DND-41 (cell line): Measurements from ENCODE around the gene CRHBP.

Source experiments
- EZH2 ChIP-seq: IDR thresholded peaks from 3 replicates; pipeline ENCODE4 v1.6.1; 2012; ENCODE audit warnings: borderline replicate concordance, low read depth, mild to moderate bottlenecking, moderate library complexity, low read length, inconsistent platforms; ENCODE audit not compliant: severe bottlenecking
- TF ChIP-seq, protein P1 (sequence below): IDR thresholded peaks from 2 replicates; pipeline ENCODE4 v1.5.1; 2012; ENCODE audit warnings: borderline replicate concordance, low read length, moderate library complexity, mild to moderate bottlenecking; ENCODE audit not compliant: poor library complexity, severe bottlenecking; ENCODE audit errors: extremely low read depth

GRCh38 chr5:77010243-77010642 is 57.4 kb downstream of the CRHBP start:
- TF ChIP-seq, protein P1, sequence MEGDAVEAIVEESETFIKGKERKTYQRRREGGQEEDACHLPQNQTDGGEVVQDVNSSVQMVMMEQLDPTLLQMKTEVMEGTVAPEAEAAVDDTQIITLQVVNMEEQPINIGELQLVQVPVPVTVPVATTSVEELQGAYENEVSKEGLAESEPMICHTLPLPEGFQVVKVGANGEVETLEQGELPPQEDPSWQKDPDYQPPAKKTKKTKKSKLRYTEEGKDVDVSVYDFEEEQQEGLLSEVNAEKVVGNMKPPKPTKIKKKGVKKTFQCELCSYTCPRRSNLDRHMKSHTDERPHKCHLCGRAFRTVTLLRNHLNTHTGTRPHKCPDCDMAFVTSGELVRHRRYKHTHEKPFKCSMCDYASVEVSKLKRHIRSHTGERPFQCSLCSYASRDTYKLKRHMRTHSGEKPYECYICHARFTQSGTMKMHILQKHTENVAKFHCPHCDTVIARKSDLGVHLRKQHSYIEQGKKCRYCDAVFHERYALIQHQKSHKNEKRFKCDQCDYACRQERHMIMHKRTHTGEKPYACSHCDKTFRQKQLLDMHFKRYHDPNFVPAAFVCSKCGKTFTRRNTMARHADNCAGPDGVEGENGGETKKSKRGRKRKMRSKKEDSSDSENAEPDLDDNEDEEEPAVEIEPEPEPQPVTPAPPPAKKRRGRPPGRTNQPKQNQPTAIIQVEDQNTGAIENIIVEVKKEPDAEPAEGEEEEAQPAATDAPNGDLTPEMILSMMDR, result no peak
- TF ChIP-seq EZH2, result no peak
